ENCODE measurements around the gene PIK3IP1. TPM values are rescaled to one million over a fixed set of nuclear protein-coding genes. Genes with fewer than 3 reads are reported as not detected.
A peak's percentile ranks its signal among the peaks of the same experiment; 100 is the strongest.

Gene PIK3IP1
- total and polyA plus RNA-seq, 10 of the 15 experiments (the other 5 are each of a cell fraction or from before 2014, with no cell fraction given) = 0.77 to 6.5 (median 3.0) TPM

DNA sequence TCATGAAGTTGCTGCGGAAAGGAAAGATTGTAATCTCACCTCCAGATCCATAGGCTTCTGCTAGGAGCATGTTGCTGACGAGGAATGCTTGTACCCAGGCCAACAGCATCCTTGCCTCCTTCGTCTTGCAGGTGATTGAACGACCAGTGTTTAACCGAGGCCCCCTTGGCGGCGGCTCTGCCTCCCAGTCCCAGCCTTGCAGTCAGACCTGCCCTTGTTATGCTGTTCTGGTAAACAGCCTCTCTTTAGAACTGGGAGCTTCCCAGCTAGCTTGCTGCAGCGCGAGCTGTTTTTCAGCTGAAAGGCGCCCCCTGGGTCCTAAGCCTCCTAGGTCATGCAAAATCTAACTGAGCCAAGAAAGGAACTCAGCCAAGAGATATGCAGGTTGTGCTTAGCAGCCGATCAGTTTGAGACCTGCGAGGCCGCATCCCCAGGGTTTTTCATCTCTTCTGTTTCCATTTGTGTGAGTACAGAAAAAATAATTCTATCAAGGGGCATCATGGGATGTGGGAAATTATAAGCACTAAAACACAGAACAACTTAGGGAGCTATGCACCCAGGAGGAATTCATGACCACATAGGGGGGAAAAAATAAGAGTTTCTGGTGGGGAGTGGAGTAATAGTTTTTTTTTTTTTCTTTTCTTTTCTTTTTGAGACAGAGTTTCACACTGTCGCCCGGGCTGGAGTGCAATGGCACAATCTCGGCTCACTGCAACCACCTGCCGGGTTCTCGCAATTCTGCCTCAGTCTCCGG, at the start of gene PIK3IP1 (continued):
- TF ChIP-seq ZNF217 (IDR thresholded peaks at IDR 0.05) (no peak; the same call in 1 of the 2 replicates), DPF2 (IDR thresholded peaks at IDR 0.05) (0 out of 2 replicates have a peak, but pooled peaks have one; percentile 15), POLR2A (IDR thresholded peaks at IDR 0.05; ENCODE audit: low read depth, low read length) (peak; percentile 73), TAF1 (IDR thresholded peaks at IDR 0.05; ENCODE audit: borderline replicate concordance, low read depth, low read length) (peak; percentile 50; the same call in 1 of the 2 replicates), POLR2AphosphoS5 (IDR thresholded peaks at IDR 0.05; ENCODE audit: low read length) (peak; percentile 54), ATF7 (IDR thresholded peaks at IDR 0.05; ENCODE audit: low read depth) (no peak), BRCA1 (IDR thresholded peaks at IDR 0.05; ENCODE audit: low read depth, low read length) (no peak), RELA (IDR thresholded peaks at IDR 0.05; ENCODE audit: borderline replicate concordance, partially characterized antibody) (no peak), KDM1A (IDR thresholded peaks at IDR 0.05; ENCODE audit: borderline replicate concordance) (no peak), SP1 (IDR thresholded peaks at IDR 0.05; ENCODE audit: low read depth, low read length) (peak; percentile 32), BACH1 (IDR thresholded peaks at IDR 0.05; ENCODE audit: borderline replicate concordance) (no peak), GABPA (IDR thresholded peaks at IDR 0.05; ENCODE audit: low read depth) (no peak), ZNF274 (IDR thresholded peaks at IDR 0.05; ENCODE audit: insufficient read depth, insufficient read length) (no peak), STAT1 (conservative IDR thresholded peaks at IDR 0.05) (no peak), HDAC2 (IDR thresholded peaks at IDR 0.05) (no peak), SREBF2 (IDR thresholded peaks at IDR 0.05; ENCODE audit: low read length) (no peak), MXI1 (IDR thresholded peaks at IDR 0.05; ENCODE audit: low read depth, low read length) (peak; percentile 32; the same call in 1 of the 2 replicates)
- TF ChIP-seq, protein P1, sequence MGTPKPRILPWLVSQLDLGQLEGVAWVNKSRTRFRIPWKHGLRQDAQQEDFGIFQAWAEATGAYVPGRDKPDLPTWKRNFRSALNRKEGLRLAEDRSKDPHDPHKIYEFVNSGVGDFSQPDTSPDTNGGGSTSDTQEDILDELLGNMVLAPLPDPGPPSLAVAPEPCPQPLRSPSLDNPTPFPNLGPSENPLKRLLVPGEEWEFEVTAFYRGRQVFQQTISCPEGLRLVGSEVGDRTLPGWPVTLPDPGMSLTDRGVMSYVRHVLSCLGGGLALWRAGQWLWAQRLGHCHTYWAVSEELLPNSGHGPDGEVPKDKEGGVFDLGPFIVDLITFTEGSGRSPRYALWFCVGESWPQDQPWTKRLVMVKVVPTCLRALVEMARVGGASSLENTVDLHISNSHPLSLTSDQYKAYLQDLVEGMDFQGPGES (IDR thresholded peaks at IDR 0.05) = no peak
- TF ChIP-seq, protein P2, sequence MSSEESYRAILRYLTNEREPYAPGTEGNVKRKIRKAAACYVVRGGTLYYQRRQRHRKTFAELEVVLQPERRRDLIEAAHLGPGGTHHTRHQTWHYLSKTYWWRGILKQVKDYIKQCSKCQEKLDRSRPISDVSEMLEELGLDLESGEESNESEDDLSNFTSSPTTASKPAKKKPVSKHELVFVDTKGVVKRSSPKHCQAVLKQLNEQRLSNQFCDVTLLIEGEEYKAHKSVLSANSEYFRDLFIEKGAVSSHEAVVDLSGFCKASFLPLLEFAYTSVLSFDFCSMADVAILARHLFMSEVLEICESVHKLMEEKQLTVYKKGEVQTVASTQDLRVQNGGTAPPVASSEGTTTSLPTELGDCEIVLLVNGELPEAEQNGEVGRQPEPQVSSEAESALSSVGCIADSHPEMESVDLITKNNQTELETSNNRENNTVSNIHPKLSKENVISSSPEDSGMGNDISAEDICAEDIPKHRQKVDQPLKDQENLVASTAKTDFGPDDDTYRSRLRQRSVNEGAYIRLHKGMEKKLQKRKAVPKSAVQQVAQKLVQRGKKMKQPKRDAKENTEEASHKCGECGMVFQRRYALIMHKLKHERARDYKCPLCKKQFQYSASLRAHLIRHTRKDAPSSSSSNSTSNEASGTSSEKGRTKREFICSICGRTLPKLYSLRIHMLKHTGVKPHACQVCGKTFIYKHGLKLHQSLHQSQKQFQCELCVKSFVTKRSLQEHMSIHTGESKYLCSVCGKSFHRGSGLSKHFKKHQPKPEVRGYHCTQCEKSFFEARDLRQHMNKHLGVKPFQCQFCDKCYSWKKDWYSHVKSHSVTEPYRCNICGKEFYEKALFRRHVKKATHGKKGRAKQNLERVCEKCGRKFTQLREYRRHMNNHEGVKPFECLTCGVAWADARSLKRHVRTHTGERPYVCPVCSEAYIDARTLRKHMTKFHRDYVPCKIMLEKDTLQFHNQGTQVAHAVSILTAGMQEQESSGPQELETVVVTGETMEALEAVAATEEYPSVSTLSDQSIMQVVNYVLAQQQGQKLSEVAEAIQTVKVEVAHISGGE (CRISPR knock-in tag; IDR thresholded peaks at IDR 0.05) = no peak

All from GM12878 (cell line).